Effector memory CD4-positive, alpha-beta T cell (primary cell): ENCODE measurements around the gene WWC2.

Experiments
- DNase-seq, 3 donors: peaks; one replicate each; pipeline ENCODE4 v3.0.0-alpha.2; 2020
- H3K27ac ChIP-seq: 2 replicates; pipeline ENCODE4 v1.7.0; 2013; ENCODE audit warnings: mild to moderate bottlenecking, low read length, moderate library complexity; ENCODE audit not compliant: insufficient read depth, poor library complexity, severe bottlenecking
- H3K27me3 ChIP-seq: replicated peaks from 2 replicates; pipeline ENCODE4 v1.7.0; 2013; ENCODE audit warnings: mild to moderate bottlenecking, low read length; ENCODE audit not compliant: insufficient read depth, control insufficient read depth, poor library complexity, severe bottlenecking
- H3K36me3 ChIP-seq: 2 replicates; pipeline ENCODE4 v1.7.0; 2013; ENCODE audit warnings: mild to moderate bottlenecking, low read length, moderate library complexity; ENCODE audit not compliant: control insufficient read depth, insufficient read depth
- H3K4me1 ChIP-seq: 2 replicates; pipeline ENCODE4 v1.7.0; 2013; ENCODE audit warnings: low read length, mild to moderate bottlenecking; ENCODE audit not compliant: control insufficient read depth, insufficient read depth, poor library complexity, severe bottlenecking
- H3K4me3 ChIP-seq: 2 replicates; pipeline ENCODE4 v1.7.0; 2013; ENCODE audit warnings: low read length, low read depth, mild to moderate bottlenecking; ENCODE audit not compliant: insufficient read depth, poor library complexity, severe bottlenecking
- H3K9me3 ChIP-seq: 2 replicates; pipeline ENCODE4 v1.7.0; 2013; ENCODE audit warnings: mild to moderate bottlenecking, low read length, moderate library complexity; ENCODE audit not compliant: control insufficient read depth

WWC2 gene

DNA sequence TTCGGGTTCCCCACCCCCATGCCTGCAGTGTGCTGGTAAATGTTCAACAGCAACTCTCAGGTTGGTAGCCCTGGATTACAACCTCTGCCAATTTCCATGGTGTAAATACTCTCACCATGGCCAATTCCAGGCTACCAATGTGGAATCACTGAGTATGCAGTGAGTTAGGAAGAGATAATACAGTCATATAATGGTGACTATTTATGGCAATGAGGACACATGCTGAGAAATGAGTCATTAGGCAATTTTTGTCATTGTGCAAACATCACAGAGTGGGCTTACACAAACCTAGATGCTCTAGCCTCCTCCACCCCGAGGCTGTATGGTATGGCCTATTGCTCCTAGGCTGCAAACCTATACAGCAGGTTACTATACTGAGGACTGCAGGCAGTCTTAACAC lies 227.8 kb downstream of the WWC2 start:
- DNase-seq = no peak

DNA sequence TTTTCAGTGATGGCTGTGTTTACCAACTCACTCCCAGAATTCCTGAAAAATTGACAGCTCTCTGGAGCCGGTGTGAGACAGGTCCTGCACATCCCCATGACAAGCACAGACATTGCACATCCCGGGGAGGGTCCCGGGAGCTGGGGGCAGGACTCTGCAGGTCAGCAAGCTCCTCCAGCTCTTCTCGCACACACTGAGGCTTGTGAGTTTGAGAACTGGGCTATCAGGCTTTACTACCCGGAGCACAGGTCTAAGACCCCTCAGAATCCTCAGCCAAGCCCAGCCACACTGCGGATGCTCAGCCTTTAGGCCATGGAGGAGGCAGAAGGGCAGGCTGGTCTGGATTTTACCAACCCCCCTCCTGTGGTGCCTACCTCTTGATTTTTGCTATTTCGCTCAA lies 228.8 kb downstream of the WWC2 start:
- Histone ChIP-seq H3K27me3 (no peaks in the 10 kb centered on the region), H3K4me3 (no peak overlapping the region), H3K4me1 (no peaks in the 10 kb centered on the region), H3K27ac (no peak overlapping the region), H3K9me3 (no peaks in the 10 kb centered on the region), H3K36me3 (no peaks in the 10 kb centered on the region)
- no peak for DNase-seq

More for the DNA sequence above, 227.8 kb downstream of the WWC2 start:
- no peaks in the 10 kb centered on the region for H3K4me1 ChIP-seq
- no peaks in the 10 kb centered on the region for H3K27me3 ChIP-seq
- no peak overlapping the region for H3K4me3 ChIP-seq
- no peaks in the 10 kb centered on the region for H3K36me3 ChIP-seq
- no peaks in the 10 kb centered on the region for H3K9me3 ChIP-seq
- H3K27ac ChIP-seq = no peak overlapping the region

DNA sequence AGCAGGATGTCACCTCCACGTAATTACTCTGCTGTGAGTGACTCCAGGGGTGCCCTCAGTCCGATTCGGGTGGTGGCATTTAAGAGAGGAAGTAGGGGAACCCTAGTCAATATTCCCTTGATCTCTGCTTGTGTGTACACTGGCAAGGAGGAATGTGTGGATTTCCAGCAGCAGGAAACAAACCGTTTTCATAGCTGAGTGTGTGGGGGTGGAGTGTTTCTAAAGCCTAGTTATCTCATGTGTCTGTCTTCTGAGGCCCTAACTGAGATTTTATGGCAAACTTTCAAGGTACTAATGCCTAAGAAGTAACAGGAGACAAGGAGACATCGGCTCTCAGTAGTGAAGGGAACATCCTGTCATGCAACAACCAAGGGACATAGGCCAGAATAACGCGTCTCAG lies 229.8 kb downstream of the WWC2 start:
- Histone ChIP-seq H3K27ac (no peak overlapping the region), H3K36me3 (no peaks in the 10 kb centered on the region), H3K27me3 (no peaks in the 10 kb centered on the region), H3K9me3 (no peaks in the 10 kb centered on the region), H3K4me1 (no peaks in the 10 kb centered on the region), H3K4me3 (no peak overlapping the region)
- DNase-seq = no peak

DNA sequence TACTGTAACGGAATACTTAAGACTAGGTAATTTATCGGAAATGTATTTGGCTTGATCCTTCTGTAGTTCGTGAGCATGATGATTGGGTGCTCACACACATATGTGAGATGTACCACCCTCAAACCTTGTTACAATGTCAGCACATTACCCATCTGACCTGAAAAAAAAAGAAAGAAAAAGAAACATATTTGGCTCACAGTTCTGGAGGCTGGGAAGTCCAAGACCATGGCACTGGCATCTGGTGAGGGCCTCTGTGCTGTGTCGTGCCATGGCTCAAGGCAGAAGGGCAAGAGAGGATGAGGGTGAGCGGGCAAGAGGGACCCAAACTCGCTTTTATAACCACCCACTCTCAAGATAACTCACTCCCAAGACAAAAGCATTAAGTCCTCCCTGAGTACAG lies 230.2 kb downstream of the WWC2 start:
- H3K27ac ChIP-seq = no peak overlapping the region

DNA sequence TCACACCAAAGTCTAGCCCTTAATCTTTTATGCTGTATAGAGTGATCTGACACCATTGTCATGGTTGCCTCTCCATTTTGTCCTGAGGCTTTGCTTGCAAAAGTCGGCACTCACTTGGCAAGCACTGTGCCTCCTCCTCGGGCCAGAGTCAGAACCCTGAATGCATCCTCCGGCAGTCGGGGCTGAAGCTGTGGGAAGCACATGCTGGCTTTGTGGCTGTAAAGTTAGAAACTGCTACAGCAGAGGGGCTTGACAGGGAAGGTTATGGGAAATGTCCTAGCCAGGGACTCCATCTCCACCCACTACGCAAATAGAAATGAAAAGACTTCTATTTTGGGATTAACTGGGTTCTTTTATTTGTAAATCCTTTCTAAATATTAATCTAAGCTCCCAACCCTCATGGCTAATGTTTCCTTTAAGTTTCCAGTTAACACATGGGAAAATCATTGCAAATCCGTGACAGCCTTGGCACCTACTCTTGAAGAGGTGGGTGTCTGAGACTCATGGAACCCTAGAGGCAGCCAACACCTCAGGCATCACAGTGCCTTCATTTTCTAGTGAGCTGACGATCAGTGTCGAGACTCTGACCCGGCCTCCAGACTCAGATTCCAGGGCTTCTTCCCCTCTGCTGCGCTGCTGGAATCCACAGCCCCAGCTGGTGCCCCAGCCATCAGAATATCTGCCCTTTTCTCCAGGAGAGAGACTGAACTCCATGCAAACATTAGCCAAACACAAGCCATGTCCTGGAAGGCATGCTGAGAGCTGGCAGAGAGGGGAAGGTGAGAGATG lies 231.1 kb downstream of the WWC2 start:
- Histone ChIP-seq H3K27ac (no peak overlapping the region), H3K36me3 (no peaks in the 10 kb centered on the region), H3K9me3 (no peaks in the 10 kb centered on the region), H3K27me3 (no peaks in the 10 kb centered on the region), H3K4me3 (no peak overlapping the region), H3K4me1 (no peaks in the 10 kb centered on the region)
- no peak for DNase-seq

More for the DNA sequence above, 230.2 kb downstream of the WWC2 start:
- H3K36me3 ChIP-seq = no peaks in the 10 kb centered on the region
- no peaks in the 10 kb centered on the region for H3K27me3 ChIP-seq
- no peak for DNase-seq
- H3K4me3 ChIP-seq = no peak overlapping the region
- no peaks in the 10 kb centered on the region for H3K9me3 ChIP-seq
- no peaks in the 10 kb centered on the region for H3K4me1 ChIP-seq

DNA sequence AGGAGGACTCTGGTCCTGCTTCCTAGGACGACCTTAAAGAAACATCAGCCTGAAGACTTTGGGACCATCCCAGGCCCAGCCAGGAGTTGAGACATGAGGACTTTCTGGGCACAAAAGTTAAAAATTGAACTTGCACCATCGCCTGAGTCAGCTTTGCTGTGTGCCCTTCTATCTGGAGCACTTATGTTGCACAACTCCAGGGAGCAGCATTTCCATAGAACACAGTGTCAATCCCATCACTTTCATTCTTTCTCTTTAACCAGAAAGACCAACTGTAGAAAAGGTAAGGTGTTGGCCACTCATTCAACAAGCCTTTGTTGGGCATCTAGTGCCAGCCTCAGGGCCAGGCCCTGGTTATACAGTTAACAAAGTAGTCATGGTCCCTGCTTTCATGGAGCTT lies 231.8 kb downstream of the WWC2 start:
- Histone ChIP-seq H3K27me3 (no peaks in the 10 kb centered on the region), H3K9me3 (no peaks in the 10 kb centered on the region), H3K4me3 (no peak overlapping the region), H3K4me1 (no peaks in the 10 kb centered on the region), H3K36me3 (no peaks in the 10 kb centered on the region), H3K27ac (no peak overlapping the region)
- no peak for DNase-seq

DNA sequence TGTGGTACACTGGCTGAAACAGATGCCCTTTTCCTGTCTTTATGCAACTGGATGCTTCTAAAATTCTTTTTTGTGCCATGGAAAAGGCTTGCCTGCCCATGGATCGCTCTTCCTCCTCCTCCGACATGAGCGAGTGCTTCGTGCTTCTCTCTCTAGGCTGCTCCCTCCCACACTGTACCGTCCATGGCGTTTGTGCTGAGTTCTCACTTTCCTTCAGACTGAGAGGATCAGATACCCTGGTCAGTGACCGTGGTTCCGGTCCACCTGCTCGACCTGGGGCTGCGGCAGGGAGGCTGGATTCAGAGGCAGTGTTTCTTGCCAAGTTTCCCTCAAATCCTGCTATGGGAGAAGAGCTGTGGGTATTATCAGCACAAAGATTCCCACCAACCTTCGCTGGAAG lies 233.4 kb downstream of the WWC2 start:
- DNase-seq = no peak
- no peaks in the 10 kb centered on the region for H3K27me3 ChIP-seq
- no peak overlapping the region for H3K27ac ChIP-seq
- H3K4me3 ChIP-seq = no peak overlapping the region
- no peaks in the 10 kb centered on the region for H3K4me1 ChIP-seq
- H3K9me3 ChIP-seq = no peaks in the 10 kb centered on the region
- H3K36me3 ChIP-seq = no peaks in the 10 kb centered on the region

DNA sequence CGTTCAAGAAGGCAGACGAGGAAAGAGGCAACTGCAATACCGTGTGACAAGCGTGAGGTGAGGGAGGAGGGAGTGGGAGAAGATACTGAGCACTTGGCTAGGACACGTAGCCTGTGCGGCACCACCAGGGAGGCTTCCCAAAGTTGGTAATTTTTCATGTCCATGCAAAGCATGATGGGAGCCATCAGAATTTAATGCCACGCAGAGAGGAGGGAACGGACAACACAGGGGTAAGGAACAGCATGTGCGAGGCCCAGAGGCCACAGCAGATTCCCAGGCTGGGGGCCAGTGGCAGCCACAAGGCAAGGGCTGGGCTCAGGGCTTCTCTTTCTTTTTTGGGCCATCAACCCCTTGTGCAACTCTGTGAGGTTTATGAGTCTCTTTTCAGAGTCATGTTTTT lies 234.1 kb downstream of the WWC2 start:
- DNase-seq = no peak
- H3K4me1 ChIP-seq = no peaks in the 10 kb centered on the region
- H3K4me3 ChIP-seq = no peak overlapping the region
- no peaks in the 10 kb centered on the region for H3K27me3 ChIP-seq
- no peaks in the 10 kb centered on the region for H3K36me3 ChIP-seq
- H3K9me3 ChIP-seq = no peaks in the 10 kb centered on the region
- no peak overlapping the region for H3K27ac ChIP-seq

DNA sequence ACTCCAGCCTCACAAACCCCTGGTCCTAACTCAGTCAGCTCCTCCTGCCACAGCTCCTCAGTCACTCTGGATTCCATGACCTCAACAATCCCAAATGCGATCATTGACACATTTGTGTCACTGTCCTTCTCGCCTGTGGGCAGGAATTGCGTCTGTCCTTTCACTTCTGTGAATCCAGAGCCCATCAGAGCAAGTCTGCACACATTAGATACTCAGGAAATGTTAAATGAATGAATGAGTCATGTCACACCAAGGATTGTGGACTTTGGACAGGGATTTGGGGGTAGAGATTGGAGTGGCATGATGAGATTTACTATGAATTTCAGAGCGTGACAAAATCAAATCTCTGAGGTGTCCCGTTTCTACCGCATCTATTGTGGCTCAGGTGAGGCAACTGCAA lies 234.9 kb downstream of the WWC2 start:
- no peak overlapping the region for H3K4me3 ChIP-seq
- H3K9me3 ChIP-seq = no peaks in the 10 kb centered on the region
- DNase-seq = no peak
- H3K4me1 ChIP-seq = no peaks in the 10 kb centered on the region
- no peak overlapping the region for H3K27ac ChIP-seq
- no peaks in the 10 kb centered on the region for H3K36me3 ChIP-seq
- H3K27me3 ChIP-seq = no peaks in the 10 kb centered on the region

DNA sequence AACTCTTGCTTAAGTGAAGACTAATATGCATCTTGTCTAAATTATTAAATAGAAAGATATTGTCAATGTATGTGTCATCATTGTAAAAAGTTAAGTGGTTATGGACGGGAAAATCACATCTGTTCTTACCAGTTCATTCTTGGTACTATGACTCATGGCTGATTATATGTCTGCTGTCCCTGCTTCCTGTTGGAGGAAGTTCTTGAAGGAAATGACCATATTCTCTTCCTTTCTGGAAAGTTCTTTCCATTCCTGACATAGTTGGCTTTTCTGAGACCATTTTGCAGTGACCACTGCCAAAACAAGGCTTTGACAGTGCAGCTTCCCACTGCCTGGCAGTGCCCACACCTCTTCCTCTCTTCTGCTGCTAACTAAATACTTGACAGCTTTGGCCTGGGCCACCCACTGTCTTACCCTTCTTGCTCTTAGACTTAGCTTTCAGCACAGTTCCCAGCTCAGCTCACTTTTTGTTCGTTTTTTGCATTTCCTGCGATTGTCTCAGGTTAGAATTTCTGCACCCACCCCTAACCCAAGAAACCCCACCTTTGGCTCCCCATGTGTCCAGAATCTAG lies 236.4 kb downstream of the WWC2 start:
- H3K27ac ChIP-seq = no peak overlapping the region
- DNase-seq = no peak

More for the DNA sequence above, 236.4 kb downstream of the WWC2 start:
- H3K9me3 ChIP-seq = no peaks in the 10 kb centered on the region
- no peak overlapping the region for H3K4me3 ChIP-seq
- H3K27me3 ChIP-seq = no peaks in the 10 kb centered on the region
- no peaks in the 10 kb centered on the region for H3K4me1 ChIP-seq
- no peaks in the 10 kb centered on the region for H3K36me3 ChIP-seq
